GM12878 (cell line): ENCODE results near the gene C6orf120. TPM values are rescaled to one million over a fixed set of nuclear protein-coding genes. Genes with fewer than 3 reads are reported as not detected.

Experiments used
- ATAC-seq: fragments of 200-7000 bp; cut with Tn5 transposase; 3 replicates; pipeline ENCODE4 v1.9.1; 2020; ENCODE audit warnings: mild to moderate bottlenecking, moderate library complexity
- BruUV-seq: library from RNA; stranded (reverse); fragments of 400-500 nt; replicated peaks from 2 replicates; lab custom pipeline; 2021; lab: Mats Ljungman, UMichigan
- CTCF ChIA-PET: fragments of 300-600 bp; sonication (Branson Sonifier 250); formaldehyde crosslinking; extraction: SDS; loops from one replicate; lab custom pipeline; 2021; ENCODE audit warnings: inconsistent platforms; lab: Yijun Ruan, JAX
- POLR2A ChIA-PET: fragments of 350-600 bp; formaldehyde crosslinking; extraction: SDS; loops from one replicate; lab custom pipeline; 2021; ENCODE audit warnings: inconsistent platforms; lab: Charles Lee
- RAD21 ChIA-PET: fragments of 300-600 bp; sonication (Branson Sonifier 250); formaldehyde crosslinking; loops from one replicate; lab custom pipeline; 2023; ENCODE audit warnings: antibody characterized with exemption; ENCODE audit not compliant: unreplicated experiment; lab: Charles Lee
- SMC1A ChIA-PET: fragments of 300-600 bp; sonication (Branson Sonifier 250); formaldehyde crosslinking; loops from one replicate; lab custom pipeline; 2023; ENCODE audit not compliant: unreplicated experiment, uncharacterized antibody; lab: Charles Lee
- DNase-seq: peaks from one replicate; pipeline ENCODE4 v3.0.0-alpha.2; 2011; ENCODE audit warnings: low read depth, low spot score
- FAIRE-seq: peaks from 3 replicates; lab custom pipeline; 2011; peaks lifted over from hg19 to GRCh38; lab: Jason Lieb, UNC
- H2AFZ ChIP-seq: 2 replicates; pipeline ENCODE4 v1.6.0; 2011; ENCODE audit warnings: low read depth, low read length, control low read depth; ENCODE audit not compliant: control insufficient read depth
- H3K27ac ChIP-seq: 2 replicates; pipeline ENCODE4 v1.5.1; 2011; ENCODE audit warnings: control low read depth; ENCODE audit not compliant: control insufficient read depth, insufficient read depth
- H3K27me3 ChIP-seq, 2 experiments: replicated peaks in 1 of 2; 2 replicates each; pipeline versions ENCODE4 v1.6.0 to v1.6.1; 2011; ENCODE audit warnings: low read length in 1 of 2; ENCODE audit not compliant: control insufficient read depth in 2 of 2, insufficient read depth in 2 of 2
- H3K36me3 ChIP-seq, 2 experiments: 2 replicates each; pipeline ENCODE4 v1.5.1; 2011; ENCODE audit warnings: low read length in 1 of 2; ENCODE audit not compliant: control insufficient read depth in 2 of 2, insufficient read depth in 2 of 2
- H3K4me1 ChIP-seq: 2 replicates; pipeline ENCODE4 v1.6.1; 2011; ENCODE audit warnings: mild to moderate bottlenecking, low read length, moderate library complexity, mixed read lengths; ENCODE audit not compliant: control insufficient read depth, insufficient read depth
- H3K4me2 ChIP-seq: 2 replicates; pipeline ENCODE4 v1.6.0; 2011; ENCODE audit warnings: control low read depth; ENCODE audit not compliant: control insufficient read depth, insufficient read depth
- H3K4me3 ChIP-seq: fragments of 200-600 bp; sonication (generic); 2 replicates; pipeline ENCODE4 v1.5.1; 2016
- H3K79me2 ChIP-seq: 2 replicates; pipeline ENCODE4 v1.6.0; 2011; ENCODE audit warnings: low read length; ENCODE audit not compliant: control insufficient read depth, insufficient read depth
- H3K9ac ChIP-seq: 2 replicates; pipeline ENCODE4 v1.8.0; 2011; ENCODE audit warnings: low read length, control low read depth, mixed read lengths; ENCODE audit not compliant: control insufficient read depth, insufficient read depth
- H3K9me3 ChIP-seq: replicated peaks from 3 replicates; pipeline ENCODE4 v1.5.1; 2011; ENCODE audit warnings: mild to moderate bottlenecking, low read length; ENCODE audit not compliant: control insufficient read depth, insufficient read depth
- H4K20me1 ChIP-seq: 2 replicates; pipeline ENCODE4 v1.6.0; 2011; ENCODE audit not compliant: control insufficient read depth, insufficient read depth
- ASH2L ChIP-seq: fragments of 300-600, 200-600 bp; sonication (generic); IDR thresholded peaks from 2 replicates; pipeline ENCODE4 v1.6.1; 2017; ENCODE audit warnings: low read depth, mild to moderate bottlenecking, borderline replicate concordance
- ATF2 ChIP-seq: IDR thresholded peaks from 2 replicates; pipeline ENCODE4 v1.6.1; 2012; ENCODE audit warnings: low read length, inconsistent platforms
- CEBPZ ChIP-seq: fragments of 150-350 bp; IDR thresholded peaks from 2 replicates; pipeline ENCODE4 v1.6.1; 2016; ENCODE audit warnings: low read depth, low read length
- EED ChIP-seq: sonication (generic); IDR thresholded peaks from 2 replicates; pipeline ENCODE4 v1.6.1; 2016; ENCODE audit warnings: antibody characterized with exemption, low read depth
- GABPA ChIP-seq: IDR thresholded peaks from 2 replicates; pipeline ENCODE4 v1.6.1; 2014; ENCODE audit warnings: antibody characterized with exemption, low read depth, mild to moderate bottlenecking, inconsistent platforms
- MEF2B ChIP-seq: fragments of 450-650 bp; IDR thresholded peaks from 2 replicates; pipeline ENCODE4 v1.6.1; 2018; ENCODE audit warnings: mild to moderate bottlenecking, moderate library complexity; ENCODE audit not compliant: partially characterized antibody, poor library complexity, severe bottlenecking
- NKRF ChIP-seq: fragments of 450-650 bp; conservative IDR thresholded peaks from 2 replicates; pipeline ENCODE4 v1.6.1; 2017; ENCODE audit warnings: mild to moderate bottlenecking, moderate library complexity
- PAX8 ChIP-seq: fragments of 450-650 bp; IDR thresholded peaks from 2 replicates; pipeline ENCODE4 v1.6.1; 2017; ENCODE audit warnings: mild to moderate bottlenecking, moderate library complexity
- PML ChIP-seq: IDR thresholded peaks from 2 replicates; pipeline ENCODE4 v1.6.1; 2012; ENCODE audit warnings: low read length, inconsistent platforms
- SIN3A ChIP-seq: IDR thresholded peaks from 2 replicates; pipeline ENCODE4 v1.6.1; 2012; ENCODE audit warnings: low read depth, low read length, improper control_type of control experiment
- SP1 ChIP-seq: IDR thresholded peaks from one replicate; pipeline ENCODE4 v1.6.1; 2011; ENCODE audit warnings: low read depth, low read length
- SREBF2 ChIP-seq: IDR thresholded peaks from 2 replicates; pipeline ENCODE4 v1.6.1; 2012; ENCODE audit warnings: mild to moderate bottlenecking, low read length
- WRNIP1 ChIP-seq: IDR thresholded peaks from 2 replicates; pipeline ENCODE4 v1.6.1; 2011; ENCODE audit warnings: low read depth, low read length, improper control_type of control experiment, borderline replicate concordance
- WGBS: methylation state at CpG from one replicate; pipeline ENCODE4 v1.1.6; 2016; ENCODE audit warnings: low lambda C conversion rate; ENCODE audit not compliant: insufficient replicate concordance, insufficient coverage; ENCODE audit errors: missing lambda C conversion rate; 5-methylcytosine and 5-hydroxymethylcytosine counted together
- in situ Hi-C: fragments of 300-500 bp; cut with MboI; formaldehyde crosslinking; loops from 9 replicates; pipeline ENCODE4 v1.14.3; 2018; ENCODE audit warnings: mixed read lengths
- intact Hi-C: fragments of 100-400 bp; cut with micrococcal nuclease; formaldehyde crosslinking; loops from one replicate; pipeline ENCODE4 v1.14.2; 2022; ENCODE audit not compliant: unreplicated experiment
- polyA plus RNA-seq, 11 experiments: library from polyadenylated mRNA; depleted of rRNA in 4 of 11; unstranded in 6 of 11; stranded (reverse) in 5 of 11; fragments of >200 nt; fragmentation: Nextera tagmentation in 4 of 11; fragmentation: Illumina TruSeq in 1 of 11; extraction: Ambion mirVana in 4 of 11; extraction: Trizol in 1 of 11; gene quantifications; 1 replicate in 1 of 11; 2 replicates in 10 of 11; pipeline versions ENCODE4 v1.2.1 to v1.2.3, GENCODE V29; 2011 to 2016; ENCODE audit warnings: inconsistent platforms in 2 of 11, missing spikeins in 2 of 11, low read depth in 1 of 11
- total RNA-seq, 4 experiments: library from RNA; depleted of rRNA in 3 of 4; stranded (reverse); fragments of >200 nt in 3 of 4; fragmentation: Illumina TruSeq in 1 of 4; extraction: Trizol in 1 of 4; gene quantifications; 2 replicates each; pipeline versions ENCODE4 v1.2.1 to v1.2.3, GENCODE V29; 2013 to 2021

C6orf120 gene
- total and polyA plus RNA-seq, 10 of the 15 experiments (the other 5 are each of a cell fraction or from before 2014, with no cell fraction given) = 3.6 to 23.9 (median 18.2) TPM

- DNase-seq (no peak), FAIRE-seq (no peak), ATAC-seq (no peak)
- intact Hi-C loops = no loop called here
- ChIA-PET CTCF (no interaction called here), RAD21 (no interaction called here), SMC1A (no interaction called here), POLR2A (no interaction called here)
- Histone ChIP-seq H4K20me1 (no peaks in the 10 kb centered on the region), H2AFZ (no peak overlapping the region), H3K27me3 (no peaks in the 10 kb centered on the region), H3K4me1 (no peaks in the 10 kb centered on the region), H3K27ac (no peak overlapping the region), H3K36me3 (no peaks in the 10 kb centered on the region), H3K79me2 (no peaks in the 10 kb centered on the region), H3K4me2 (no peak overlapping the region), H3K9me3 (no peaks in the 10 kb centered on the region), H3K9ac (no peak overlapping the region), H3K4me3 (no peak overlapping the region)
- BruUV-seq = no TSS peak
- TF ChIP-seq WRNIP1 (no peak), CEBPZ (no peak), EED (no peak), ATF2 (no peak), SIN3A (no peak), MEF2B (no peak), NKRF (no peak), SP1 (no peak), SREBF2 (no peak), PML (no peak), ASH2L (no peak), GABPA (no peak), PAX8 (no peak)
- 73% methylated on average over 9 of the region's 9 CpGs for WGBS
- in situ Hi-C loops = no loop called here
Observed at GRCh38 chr6:169738204-169738975, 36.5 kb downstream of the C6orf120 start.
